H1 (cell line): ENCODE results near the gene EGR4. TPM values are rescaled to one million over a fixed set of nuclear protein-coding genes. Genes with fewer than 3 reads are reported as not detected.
A peak's percentile ranks its signal among the peaks of the same experiment; 100 is the strongest.

ENCODE experiments used
- CTCF ChIA-PET: fragments of 300-600 bp; sonication (Branson Sonifier 250); formaldehyde crosslinking; loops from one replicate; lab custom pipeline; 2021; ENCODE audit not compliant: partially characterized antibody; lab: Charles Lee
- POLR2A ChIA-PET: fragments of 300-600 bp; sonication (Branson Sonifier 250); formaldehyde crosslinking; loops from one replicate; lab custom pipeline; 2021; ENCODE audit warnings: inconsistent platforms; ENCODE audit not compliant: partially characterized antibody; lab: Charles Lee
- DNase-seq, 2 experiments: peaks; one replicate each; pipeline versions ENCODE4 v3.0.0 to v3.0.0-alpha.2; 2010 to 2022; ENCODE audit warnings: low spot score in 2 of 2, low read depth in 1 of 2, mixed read lengths in 1 of 2
- FAIRE-seq: peaks from 2 replicates; lab custom pipeline; 2011; peaks lifted over from hg19 to GRCh38; lab: Jason Lieb, UNC
- H2AFZ ChIP-seq: 2 replicates; pipeline ENCODE4 v1.8.1; 2012; ENCODE audit warnings: low read length, inconsistent platforms
- H2AK5ac ChIP-seq: 2 replicates; pipeline ENCODE4 v1.6.1; 2013; ENCODE audit warnings: low read depth, low read length
- H2BK120ac ChIP-seq: replicated peaks from 2 replicates; pipeline ENCODE3; 2013; ENCODE audit warnings: low read depth, low read length, inconsistent platforms
- H2BK12ac ChIP-seq: 2 replicates; pipeline ENCODE4 v1.6.1; 2013; ENCODE audit warnings: low read depth, low read length
- H2BK15ac ChIP-seq: 2 replicates; pipeline ENCODE4 v1.6.1; 2013; ENCODE audit warnings: low read length
- H2BK20ac ChIP-seq: 2 replicates; pipeline ENCODE4 v1.6.1; 2013; ENCODE audit warnings: low read length
- H2BK5ac ChIP-seq: 2 replicates; pipeline ENCODE4 v1.6.1; 2013; ENCODE audit warnings: low read depth, low read length
- H3K14ac ChIP-seq: 2 replicates; pipeline ENCODE4 v1.6.1; 2013; ENCODE audit warnings: inconsistent platforms; ENCODE audit not compliant: insufficient read length
- H3K18ac ChIP-seq: 2 replicates; pipeline ENCODE4 v1.6.1; 2013; ENCODE audit warnings: low read length; ENCODE audit errors: extremely low read depth
- H3K23ac ChIP-seq: 2 replicates; pipeline ENCODE4 v1.6.1; 2013; ENCODE audit warnings: inconsistent platforms; ENCODE audit not compliant: insufficient read length
- H3K23me2 ChIP-seq: 2 replicates; pipeline ENCODE4 v1.6.1; 2013; ENCODE audit warnings: low read depth, low read length
- H3K27ac ChIP-seq: 2 replicates; pipeline ENCODE4 v1.6.1; 2011; ENCODE audit warnings: low read depth, low read length, inconsistent platforms
- H3K27me3 ChIP-seq, 4 experiments: replicated peaks in 1 of 4; 1 replicate in 1 of 4; 2 replicates in 3 of 4; pipeline versions ENCODE4 v1.6.1 to v1.8.1; 2011 to 2013; ENCODE audit warnings: low read length in 3 of 4, mild to moderate bottlenecking in 3 of 4, inconsistent platforms in 2 of 4, mixed read lengths in 2 of 4, moderate library complexity in 1 of 4; ENCODE audit not compliant: control insufficient read depth in 3 of 4, insufficient read depth in 3 of 4; ENCODE audit errors: extremely low read depth in 1 of 4
- H3K36me3 ChIP-seq, 4 experiments: 2 replicates each; pipeline versions ENCODE4 v1.6.1 to v1.8.1; 2011 to 2013; ENCODE audit warnings: mild to moderate bottlenecking in 4 of 4, low read length in 3 of 4, moderate library complexity in 2 of 4, control low read depth in 1 of 4, inconsistent platforms in 1 of 4; ENCODE audit not compliant: insufficient read depth in 4 of 4, control insufficient read depth in 2 of 4
- H3K4ac ChIP-seq: replicated peaks from 2 replicates; pipeline ENCODE3; 2013; ENCODE audit warnings: low read length, low read depth, mixed read lengths, inconsistent platforms; ENCODE audit not compliant: insufficient read length
- H3K4me1 ChIP-seq, 4 experiments: replicated peaks in 1 of 4; 1 replicate in 1 of 4; 2 replicates in 3 of 4; pipeline versions ENCODE4 v1.6.1 to v1.8.1; 2011 to 2013; ENCODE audit warnings: low read length in 3 of 4, inconsistent platforms in 2 of 4, mixed read lengths in 1 of 4; ENCODE audit not compliant: insufficient read depth in 4 of 4, control insufficient read depth in 3 of 4
- H3K4me2 ChIP-seq, 2 experiments: 2 replicates each; pipeline versions ENCODE4 v1.6.1 to v1.8.1; 2011 to 2013; ENCODE audit warnings: low read depth in 2 of 2, low read length in 2 of 2, control low read depth in 1 of 2, inconsistent platforms in 1 of 2, mild to moderate bottlenecking in 1 of 2; ENCODE audit not compliant: insufficient read depth in 1 of 2
- H3K4me3 ChIP-seq, 4 experiments: fragments of 200-600, 300-600 bp in 1 of 4; sonication (generic), shearing (Covaris generic), sonication (Bioruptor Twin) in 1 of 4; 2 replicates each; pipeline versions ENCODE4 v1.5.1 to v1.8.1; 2011 to 2016; ENCODE audit warnings: low read length in 4 of 4, low read depth in 3 of 4, control low read depth in 2 of 4, inconsistent platforms in 2 of 4, mild to moderate bottlenecking in 2 of 4, mixed read lengths in 1 of 4, moderate library complexity in 1 of 4; ENCODE audit not compliant: insufficient read depth in 2 of 4; ENCODE audit errors: extremely low read depth in 1 of 4
- H3K56ac ChIP-seq: replicated peaks from 2 replicates; pipeline ENCODE3; 2013; ENCODE audit warnings: low read depth, mild to moderate bottlenecking, mixed read lengths, low read length, inconsistent platforms; ENCODE audit not compliant: insufficient read length
- H3K79me1 ChIP-seq: 2 replicates; pipeline ENCODE4 v1.6.1; 2013; ENCODE audit warnings: low read depth, low read length, control low read depth
- H3K79me2 ChIP-seq, 2 experiments: 2 replicates each; pipeline versions ENCODE4 v1.6.1 to v1.8.1; 2012 to 2013; ENCODE audit warnings: low read length in 2 of 2, mild to moderate bottlenecking in 2 of 2, inconsistent platforms in 1 of 2; ENCODE audit not compliant: insufficient read depth in 2 of 2, control insufficient read depth in 1 of 2
- H3K9ac ChIP-seq, 4 experiments: replicated peaks in 1 of 4; 1 replicate in 1 of 4; 2 replicates in 3 of 4; pipeline versions ENCODE4 v1.6.1 to v1.8.1; 2011 to 2013; ENCODE audit warnings: low read depth in 3 of 4, low read length in 3 of 4, control low read depth in 2 of 4, mild to moderate bottlenecking in 2 of 4, moderate library complexity in 2 of 4, inconsistent platforms in 1 of 4; ENCODE audit errors: extremely low read depth in 1 of 4
- H3K9me3 ChIP-seq, 2 experiments: 2 replicates each; pipeline versions ENCODE4 v1.6.1 to v1.8.1; 2012 to 2013; ENCODE audit warnings: mild to moderate bottlenecking in 2 of 2, moderate library complexity in 2 of 2, control low read depth in 1 of 2, inconsistent platforms in 1 of 2, low read depth in 1 of 2, low read length in 1 of 2, mixed read lengths in 1 of 2; ENCODE audit not compliant: insufficient read depth in 2 of 2
- H4K20me1 ChIP-seq, 2 experiments: replicated peaks in 1 of 2; 2 replicates each; pipeline versions ENCODE3 to v1.8.1; 2011 to 2013; ENCODE audit warnings: inconsistent platforms in 2 of 2, low read length in 2 of 2, mild to moderate bottlenecking in 1 of 2; ENCODE audit not compliant: insufficient read depth in 2 of 2, control insufficient read depth in 1 of 2
- H4K5ac ChIP-seq: 2 replicates; pipeline ENCODE4 v1.6.1; 2013; ENCODE audit warnings: low read length, low read depth, mixed read lengths, inconsistent platforms; ENCODE audit not compliant: insufficient read length
- H4K8ac ChIP-seq: 2 replicates; pipeline ENCODE4 v1.8.0; 2013; ENCODE audit warnings: mild to moderate bottlenecking, moderate library complexity, low read length, inconsistent platforms; ENCODE audit not compliant: insufficient read depth; ENCODE audit errors: extremely low read depth
- H4K91ac ChIP-seq: replicated peaks from 2 replicates; pipeline ENCODE3; 2013; ENCODE audit warnings: low read length, mixed read lengths, inconsistent platforms; ENCODE audit not compliant: insufficient read length
- SRF ChIP-seq: IDR thresholded peaks from 2 replicates; pipeline ENCODE4 v1.6.1; 2011; ENCODE audit warnings: mild to moderate bottlenecking, low read depth, low read length, moderate library complexity
- WGBS, 2 experiments: shearing (Covaris generic) in 1 of 2; methylation state at CpG; one replicate each; pipeline versions ENCODE4 v1.1.6 to v1.1.7; 2013 to 2015; ENCODE audit warnings: low lambda C conversion rate in 2 of 2, mixed read lengths in 2 of 2, inconsistent platforms in 1 of 2, low coverage in 1 of 2, missing lambda C conversion rate in 1 of 2; ENCODE audit not compliant: insufficient replicate concordance in 2 of 2, insufficient coverage in 1 of 2, insufficient read length in 1 of 2; ENCODE audit errors: extremely low coverage in 1 of 2, missing lambda C conversion rate in 1 of 2; 5-methylcytosine and 5-hydroxymethylcytosine counted together
- polyA plus RNA-seq, 7 experiments: library from polyadenylated mRNA; depleted of rRNA in 3 of 7; stranded (reverse) in 5 of 7; unstranded in 2 of 7; fragments of >200 nt in 5 of 7; fragments of 200-250 nt in 2 of 7; gene quantifications; 1 replicate in 5 of 7; 2 replicates in 1 of 7; 4 replicates in 1 of 7; pipeline versions ENCODE4 v1.2.1 to v1.2.3, GENCODE V29; 2011 to 2013; ENCODE audit warnings: missing spikeins in 2 of 7, mixed read lengths in 2 of 7
- total RNA-seq: library from RNA; stranded (reverse); fragmentation: NEBNext Ultra II Directional; extraction: Animal tissue kit (Norgen Biotek cat#: 25700); gene quantifications from 2 replicates; pipeline ENCODE4 v1.2.1, GENCODE V29; 2021

EGR4 gene
- total and polyA plus RNA-seq, 2 of the 8 experiments (the other 6 are each of a cell fraction or from before 2014, with no cell fraction given): 0.20 TPM; not detected in 1

- H2BK120ac ChIP-seq: no peak overlapping the region
- H3K14ac ChIP-seq: no peak overlapping the region
- TF ChIP-seq SRF: no peak
- H3K36me3 ChIP-seq: no peaks in the 10 kb centered on the region; a peak in 1 of 8 replicates
- no peak overlapping the region for H3K23ac ChIP-seq
- peaks cover 7% of the 10 kb centered on the region; the same call in 1 of the 2 replicates for H3K79me1 ChIP-seq
- H4K91ac ChIP-seq: no peak overlapping the region
- H2BK20ac ChIP-seq: no peak overlapping the region
- H2AFZ ChIP-seq: no peak overlapping the region
- CTCF ChIA-PET: interaction anchor here (0.9 to 13.4 kb wide), 3 partner anchors 21 to 27 kb away, joined by 3 to 122 read pairs (median 4); partner anchors contain the start of gene EGR4
- FAIRE-seq (no peak), DNase-seq (no peak)
- H3K56ac ChIP-seq: no peak overlapping the region
- H3K27ac ChIP-seq: no peak overlapping the region
- POLR2A ChIA-PET: interaction anchor here (1.0 to 1.3 kb wide), 4 partner anchors 12 to 22 kb away, joined by 3 to 5 read pairs (median 4); partner anchors contain the start of gene FBXO41
- no peaks in the 10 kb centered on the region; a peak in 1 of 4 replicates for H3K79me2 ChIP-seq
- peaks cover 0 to 28% (median 23%) of the 10 kb centered on the region in 4 experiments; a peak in 6 of 7 replicates for H3K27me3 ChIP-seq
- H2BK12ac ChIP-seq: no peak overlapping the region
- peak overlapping the region; percentile 77 to 99 for H3K4me2 ChIP-seq
- H4K5ac ChIP-seq: no peak overlapping the region
- peaks cover 10% of the 10 kb centered on the region; the same call in 1 of the 2 replicates for H3K23me2 ChIP-seq
- H3K4me1 ChIP-seq: peaks cover 0 to 10% (median 6%) of the 10 kb centered on the region in 4 experiments; a peak in 5 of 7 replicates
- H4K8ac ChIP-seq: peak overlapping the region; percentile 12; the same call in 1 of the 2 replicates
- peak overlapping the region; percentile 39 to 63 (median 54) for H3K4me3 ChIP-seq
- no peak overlapping the region for H2BK15ac ChIP-seq
- H4K20me1 ChIP-seq: peaks cover 3 to 29% of the 10 kb centered on the region in 2 experiments
- H3K9me3 ChIP-seq: no peaks in the 10 kb centered on the region
- WGBS, 2 experiments: 49% methylated on average over 9 of the region's 22 CpGs; no CpG with 5 or more reads in 1 of the 2 experiments
- H2BK5ac ChIP-seq: no peak overlapping the region
- no peak overlapping the region for H3K4ac ChIP-seq
- H3K18ac ChIP-seq: no peak overlapping the region
- peak overlapping the region in 1 of 4 experiments; percentile 35; a peak in 2 of 7 replicates for H3K9ac ChIP-seq
- H2AK5ac ChIP-seq: no peak overlapping the region
These were observed 23.5 kb downstream of the EGR4 start for GRCh38 chr2:73269686-73270465.
